GM23338 (cell line): ENCODE measurements around the gene TLR9. TPM values are rescaled to one million over a fixed set of nuclear protein-coding genes. Genes with fewer than 3 reads are reported as not detected.

Experiments
- ATAC-seq: fragments of 200-7000 bp; cut with Tn5 transposase; 3 replicates; pipeline ENCODE4 v1.9.1; 2020
- DNase-seq: peaks from one replicate; pipeline ENCODE4 v3.0.0-alpha.2; 2015; ENCODE audit warnings: low spot score
- H2AFZ ChIP-seq: fragments of 200-600 bp; sonication (generic); 2 replicates; pipeline ENCODE4 v1.8.0; 2016; ENCODE audit warnings: antibody characterized with exemption, mild to moderate bottlenecking, moderate library complexity
- H3F3A ChIP-seq: fragments of 200-600 bp; sonication (generic); replicated peaks from 2 replicates; pipeline ENCODE4 v1.8.0; 2017; ENCODE audit warnings: antibody characterized with exemption, mixed run types, low read depth
- H3K27ac ChIP-seq: fragments of 200-600 bp; sonication (generic); 2 replicates; pipeline ENCODE4 v1.6.1; 2016; ENCODE audit warnings: low read depth
- H3K27me3 ChIP-seq: fragments of 200-600 bp; sonication (generic); 2 replicates; pipeline ENCODE4 v1.8.0; 2016; ENCODE audit warnings: mild to moderate bottlenecking, mixed run types, moderate library complexity; ENCODE audit not compliant: insufficient read depth
- H3K36me3 ChIP-seq: fragments of 200-600 bp; sonication (generic); 2 replicates; pipeline ENCODE4 v1.8.0; 2016; ENCODE audit warnings: mild to moderate bottlenecking; ENCODE audit not compliant: insufficient read depth
- H3K4me1 ChIP-seq: fragments of 200-600 bp; sonication (generic); 2 replicates; pipeline ENCODE4 v1.8.0; 2016; ENCODE audit warnings: mild to moderate bottlenecking, moderate library complexity; ENCODE audit not compliant: insufficient read depth
- H3K4me2 ChIP-seq: fragments of 200-600 bp; sonication (generic); 2 replicates; pipeline ENCODE4 v1.7.1; 2017; ENCODE audit warnings: mixed run types
- H3K4me3 ChIP-seq: fragments of 200-600 bp; sonication (generic); 2 replicates; pipeline ENCODE4 v1.6.1; 2016; ENCODE audit warnings: mixed run types
- H3K79me2 ChIP-seq: fragments of 200-600 bp; sonication (generic); replicated peaks from 2 replicates; pipeline ENCODE4 v1.8.0; 2017; ENCODE audit warnings: mild to moderate bottlenecking; ENCODE audit not compliant: insufficient read depth
- H3K9me2 ChIP-seq: fragments of 200-600 bp; sonication (generic); 2 replicates; pipeline ENCODE4 v1.8.0; 2017; ENCODE audit not compliant: insufficient read depth
- H4K20me1 ChIP-seq: fragments of 200-600 bp; sonication (generic); replicated peaks from 2 replicates; pipeline ENCODE4 v1.8.0; 2017; ENCODE audit warnings: mild to moderate bottlenecking; ENCODE audit not compliant: insufficient read depth
- H3K27ac Mint-ChIP-seq: 2 replicates; pipeline ENCODE4 v1.8.0; 2020; ENCODE audit warnings: inconsistent platforms, mild to moderate bottlenecking, moderate library complexity, mixed read lengths
- H3K27me3 Mint-ChIP-seq: 3 replicates; pipeline ENCODE4 v1.8.0; 2022; ENCODE audit warnings: low read depth, mild to moderate bottlenecking, moderate library complexity, mixed read lengths, inconsistent platforms; ENCODE audit not compliant: insufficient read depth, poor library complexity
- H3K36me3 Mint-ChIP-seq: 3 replicates; pipeline ENCODE4 v1.8.0; 2021; ENCODE audit warnings: low read depth, mild to moderate bottlenecking, inconsistent platforms, moderate library complexity, mixed read lengths
- H3K4me1 Mint-ChIP-seq: 3 replicates; pipeline ENCODE4 v1.8.0; 2020; ENCODE audit warnings: mild to moderate bottlenecking, inconsistent platforms, mixed read lengths
- H3K4me3 Mint-ChIP-seq: 3 replicates; pipeline ENCODE4 v1.8.0; 2021; ENCODE audit warnings: moderate library complexity, mild to moderate bottlenecking, inconsistent platforms, mixed read lengths
- H3K9me3 Mint-ChIP-seq: 3 replicates; pipeline ENCODE4 v1.8.0; 2020; ENCODE audit warnings: moderate library complexity, mild to moderate bottlenecking, inconsistent platforms, mixed read lengths
- EZH2 ChIP-seq: fragments of 200-600 bp; sonication (generic); IDR thresholded peaks from one replicate; pipeline ENCODE4 v1.8.0; 2017; ENCODE audit warnings: antibody characterized with exemption, mild to moderate bottlenecking, low read depth; ENCODE audit not compliant: unreplicated experiment
- EZH2phosphoT487 ChIP-seq: fragments of 200-600 bp; sonication (generic); IDR thresholded peaks from one replicate; pipeline ENCODE4 v1.8.1; 2018; ENCODE audit warnings: antibody characterized with exemption; ENCODE audit not compliant: unreplicated experiment
- JUNB ChIP-seq: IDR thresholded peaks from one replicate; pipeline ENCODE4 v1.6.1; 2016; ENCODE audit warnings: antibody characterized with exemption; ENCODE audit not compliant: unreplicated experiment
- NANOG ChIP-seq: IDR thresholded peaks from 2 replicates; pipeline ENCODE4 v1.6.1; 2016; ENCODE audit warnings: antibody characterized with exemption, borderline replicate concordance
- POLR2AphosphoS5 ChIP-seq: IDR thresholded peaks from 2 replicates; pipeline ENCODE4 v1.6.1; 2016; ENCODE audit warnings: antibody characterized with exemption, low read depth
- REST ChIP-seq: IDR thresholded peaks from one replicate; pipeline ENCODE4 v1.6.1; 2018; ENCODE audit warnings: antibody characterized with exemption; ENCODE audit not compliant: unreplicated experiment
- STAT1 ChIP-seq: IDR thresholded peaks from one replicate; pipeline ENCODE4 v1.6.1; 2016; ENCODE audit warnings: antibody characterized with exemption; ENCODE audit not compliant: unreplicated experiment
- ZNF114 ChIP-seq: fragments of 250-450 bp; sonication (Bioruptor Pico); IDR thresholded peaks from 2 replicates; pipeline ENCODE4 v1.5.0; 2020; ENCODE audit warnings: mild to moderate bottlenecking, moderate library complexity
- ZNF331 ChIP-seq: fragments of 250-450 bp; sonication (Bioruptor Pico); IDR thresholded peaks from 2 replicates; pipeline ENCODE4 v1.5.0; 2020; ENCODE audit warnings: low read depth, mild to moderate bottlenecking, moderate library complexity
- ZNF462 ChIP-seq: fragments of 250-450 bp; sonication (Bioruptor Pico); IDR thresholded peaks from 2 replicates; pipeline ENCODE4 v1.5.0; 2020; ENCODE audit warnings: mild to moderate bottlenecking, moderate library complexity
- polyA plus RNA-seq: library from polyadenylated mRNA; unstranded; fragments of >200 nt; fragmentation: Nextera tagmentation; extraction: Ambion mirVana; gene quantifications from 2 replicates; pipeline ENCODE4 v1.2.1, GENCODE V29; 2016
- total RNA-seq: library from RNA; depleted of rRNA; stranded (reverse); fragments of >200 nt; shearing (Covaris generic); gene quantifications from 2 replicates; pipeline ENCODE4 v1.2.3, GENCODE V29; 2014
- TF ChIP-seq, protein P1 (sequence below), 2 experiments: fragments of 200-600 bp in 1 of 2; sonication (generic) in 1 of 2; conservative IDR thresholded peaks; 2 replicates each; pipeline versions ENCODE4 v1.5.1 to v1.6.1; 2016 to 2017; ENCODE audit warnings: antibody characterized with exemption in 2 of 2, low read depth in 2 of 2, mild to moderate bottlenecking in 2 of 2, moderate library complexity in 1 of 2

Gene TLR9
- total and polyA plus RNA-seq, 2 experiments from 2014 or later, result not detected

DNA sequence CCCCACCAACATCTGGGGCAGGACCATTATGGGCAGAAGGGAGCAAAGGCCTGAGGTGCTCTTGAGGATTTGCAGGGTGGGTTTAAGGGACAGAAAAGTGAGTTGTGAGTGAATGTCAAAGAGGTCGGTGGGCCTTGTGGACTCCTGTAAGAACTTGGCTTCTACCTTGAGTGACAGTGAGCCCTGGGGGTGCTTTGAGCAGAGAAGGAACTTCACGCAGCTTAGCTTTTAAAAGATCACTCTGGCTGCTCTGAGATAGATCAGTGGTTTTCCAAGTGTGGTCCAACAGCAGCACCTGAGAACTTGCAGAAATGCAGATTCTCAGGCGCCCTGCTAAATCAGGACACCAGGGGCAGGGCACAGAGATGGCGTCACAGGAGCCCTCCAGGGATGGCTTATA, 42.8 kb downstream of the TLR9 start (continued):
- TF ChIP-seq ZNF462 (CRISPR knock-in tag), result no peak
- TF ChIP-seq, protein P1, sequence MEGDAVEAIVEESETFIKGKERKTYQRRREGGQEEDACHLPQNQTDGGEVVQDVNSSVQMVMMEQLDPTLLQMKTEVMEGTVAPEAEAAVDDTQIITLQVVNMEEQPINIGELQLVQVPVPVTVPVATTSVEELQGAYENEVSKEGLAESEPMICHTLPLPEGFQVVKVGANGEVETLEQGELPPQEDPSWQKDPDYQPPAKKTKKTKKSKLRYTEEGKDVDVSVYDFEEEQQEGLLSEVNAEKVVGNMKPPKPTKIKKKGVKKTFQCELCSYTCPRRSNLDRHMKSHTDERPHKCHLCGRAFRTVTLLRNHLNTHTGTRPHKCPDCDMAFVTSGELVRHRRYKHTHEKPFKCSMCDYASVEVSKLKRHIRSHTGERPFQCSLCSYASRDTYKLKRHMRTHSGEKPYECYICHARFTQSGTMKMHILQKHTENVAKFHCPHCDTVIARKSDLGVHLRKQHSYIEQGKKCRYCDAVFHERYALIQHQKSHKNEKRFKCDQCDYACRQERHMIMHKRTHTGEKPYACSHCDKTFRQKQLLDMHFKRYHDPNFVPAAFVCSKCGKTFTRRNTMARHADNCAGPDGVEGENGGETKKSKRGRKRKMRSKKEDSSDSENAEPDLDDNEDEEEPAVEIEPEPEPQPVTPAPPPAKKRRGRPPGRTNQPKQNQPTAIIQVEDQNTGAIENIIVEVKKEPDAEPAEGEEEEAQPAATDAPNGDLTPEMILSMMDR (conservative IDR thresholded peaks at IDR 0.05; ENCODE audit: low read depth in 2 of 2), result no peak
- TF ChIP-seq JUNB, result no peak
- no peak for TF ChIP-seq STAT1
- no peak for TF ChIP-seq EZH2

DNA sequence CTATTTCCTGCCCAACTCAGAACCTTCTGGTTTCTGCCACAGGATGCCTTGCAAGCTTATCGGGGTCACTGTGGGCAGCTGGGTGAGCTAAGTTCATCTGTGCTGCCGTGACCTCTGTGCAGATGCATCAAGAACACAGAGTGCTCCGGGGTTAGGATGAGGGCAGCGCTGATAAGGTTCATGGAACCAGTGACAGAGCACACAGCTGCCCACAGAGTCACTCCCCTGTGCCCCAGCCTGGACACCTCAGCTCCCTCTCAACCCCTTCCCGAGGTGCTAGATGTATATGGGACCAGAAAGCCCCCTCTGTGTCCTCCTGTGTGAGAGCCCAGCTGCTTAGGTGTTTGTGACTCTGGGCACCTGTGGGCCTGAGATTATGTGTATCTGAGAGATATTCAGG, 43.2 kb downstream of the TLR9 start:
- no peak for DNase-seq
- no peak overlapping the region for H3K4me3 ChIP-seq
- Mint-ChIP-seq H3K36me3 (no peaks in the 10 kb centered on the region), H3K4me3 (no peak overlapping the region), H3K27me3 (peaks cover 9% of the 10 kb centered on the region), H3K27ac (no peak overlapping the region), H3K9me3 (no peaks in the 10 kb centered on the region), H3K4me1 (peaks cover 14% of the 10 kb centered on the region)
- no peak overlapping the region for H3K27ac ChIP-seq
- H4K20me1 ChIP-seq, result no peaks in the 10 kb centered on the region
- no peak for ATAC-seq
- H3K9me2 ChIP-seq, result no peaks in the 10 kb centered on the region
- H3K36me3 ChIP-seq, result no peaks in the 10 kb centered on the region
- H3K4me1 ChIP-seq, result no peaks in the 10 kb centered on the region
- H3K4me2 ChIP-seq, result no peak overlapping the region
- no peak overlapping the region for H2AFZ ChIP-seq
- no peaks in the 10 kb centered on the region for H3K27me3 ChIP-seq
- H3K79me2 ChIP-seq, result no peaks in the 10 kb centered on the region
- TF ChIP-seq NANOG, result no peak
- no peak for TF ChIP-seq EZH2
- no peak for TF ChIP-seq REST
- no peak for TF ChIP-seq EZH2phosphoT487
- TF ChIP-seq POLR2AphosphoS5, result no peak
- TF ChIP-seq ZNF114, result no peak
- TF ChIP-seq ZNF331 (CRISPR knock-in tag), result no peak
- no peaks in the 10 kb centered on the region for H3F3A ChIP-seq
